H1 (cell line): ENCODE data around the gene PRR33. TPM values are rescaled to one million over a fixed set of nuclear protein-coding genes. Genes with fewer than 3 reads are reported as not detected.

Source experiments
- CTCF ChIA-PET: fragments of 300-600 bp; sonication (Branson Sonifier 250); formaldehyde crosslinking; loops from one replicate; lab custom pipeline; 2021; ENCODE audit not compliant: partially characterized antibody; lab: Charles Lee
- POLR2A ChIA-PET: fragments of 300-600 bp; sonication (Branson Sonifier 250); formaldehyde crosslinking; loops from one replicate; lab custom pipeline; 2021; ENCODE audit warnings: inconsistent platforms; ENCODE audit not compliant: partially characterized antibody; lab: Charles Lee
- DNase-seq, 2 experiments: peaks; one replicate each; pipeline versions ENCODE4 v3.0.0 to v3.0.0-alpha.2; 2010 to 2022; ENCODE audit warnings: low spot score in 2 of 2, low read depth in 1 of 2, mixed read lengths in 1 of 2
- FAIRE-seq: peaks from 2 replicates; lab custom pipeline; 2011; peaks lifted over from hg19 to GRCh38; lab: Jason Lieb, UNC
- H2AFZ ChIP-seq: 2 replicates; pipeline ENCODE4 v1.8.1; 2012; ENCODE audit warnings: low read length, inconsistent platforms
- H2AK5ac ChIP-seq: 2 replicates; pipeline ENCODE4 v1.6.1; 2013; ENCODE audit warnings: low read depth, low read length
- H2BK120ac ChIP-seq: replicated peaks from 2 replicates; pipeline ENCODE3; 2013; ENCODE audit warnings: low read depth, low read length, inconsistent platforms
- H2BK12ac ChIP-seq: 2 replicates; pipeline ENCODE4 v1.6.1; 2013; ENCODE audit warnings: low read depth, low read length
- H2BK15ac ChIP-seq: 2 replicates; pipeline ENCODE4 v1.6.1; 2013; ENCODE audit warnings: low read length
- H2BK20ac ChIP-seq: 2 replicates; pipeline ENCODE4 v1.6.1; 2013; ENCODE audit warnings: low read length
- H2BK5ac ChIP-seq: 2 replicates; pipeline ENCODE4 v1.6.1; 2013; ENCODE audit warnings: low read depth, low read length
- H3K14ac ChIP-seq: 2 replicates; pipeline ENCODE4 v1.6.1; 2013; ENCODE audit warnings: inconsistent platforms; ENCODE audit not compliant: insufficient read length
- H3K18ac ChIP-seq: 2 replicates; pipeline ENCODE4 v1.6.1; 2013; ENCODE audit warnings: low read length; ENCODE audit errors: extremely low read depth
- H3K23ac ChIP-seq: 2 replicates; pipeline ENCODE4 v1.6.1; 2013; ENCODE audit warnings: inconsistent platforms; ENCODE audit not compliant: insufficient read length
- H3K23me2 ChIP-seq: 2 replicates; pipeline ENCODE4 v1.6.1; 2013; ENCODE audit warnings: low read depth, low read length
- H3K27ac ChIP-seq: 2 replicates; pipeline ENCODE4 v1.6.1; 2011; ENCODE audit warnings: low read depth, low read length, inconsistent platforms
- H3K27me3 ChIP-seq, 4 experiments: replicated peaks in 1 of 4; 1 replicate in 1 of 4; 2 replicates in 3 of 4; pipeline versions ENCODE4 v1.6.1 to v1.8.1; 2011 to 2013; ENCODE audit warnings: low read length in 3 of 4, mild to moderate bottlenecking in 3 of 4, inconsistent platforms in 2 of 4, mixed read lengths in 2 of 4, moderate library complexity in 1 of 4; ENCODE audit not compliant: control insufficient read depth in 3 of 4, insufficient read depth in 3 of 4; ENCODE audit errors: extremely low read depth in 1 of 4
- H3K36me3 ChIP-seq, 4 experiments: 2 replicates each; pipeline versions ENCODE4 v1.6.1 to v1.8.1; 2011 to 2013; ENCODE audit warnings: mild to moderate bottlenecking in 4 of 4, low read length in 3 of 4, moderate library complexity in 2 of 4, control low read depth in 1 of 4, inconsistent platforms in 1 of 4; ENCODE audit not compliant: insufficient read depth in 4 of 4, control insufficient read depth in 2 of 4
- H3K4ac ChIP-seq: replicated peaks from 2 replicates; pipeline ENCODE3; 2013; ENCODE audit warnings: low read length, low read depth, mixed read lengths, inconsistent platforms; ENCODE audit not compliant: insufficient read length
- H3K4me1 ChIP-seq, 4 experiments: replicated peaks in 1 of 4; 1 replicate in 1 of 4; 2 replicates in 3 of 4; pipeline versions ENCODE4 v1.6.1 to v1.8.1; 2011 to 2013; ENCODE audit warnings: low read length in 3 of 4, inconsistent platforms in 2 of 4, mixed read lengths in 1 of 4; ENCODE audit not compliant: insufficient read depth in 4 of 4, control insufficient read depth in 3 of 4
- H3K4me2 ChIP-seq, 2 experiments: 2 replicates each; pipeline versions ENCODE4 v1.6.1 to v1.8.1; 2011 to 2013; ENCODE audit warnings: low read depth in 2 of 2, low read length in 2 of 2, control low read depth in 1 of 2, inconsistent platforms in 1 of 2, mild to moderate bottlenecking in 1 of 2; ENCODE audit not compliant: insufficient read depth in 1 of 2
- H3K4me3 ChIP-seq, 4 experiments: fragments of 200-600, 300-600 bp in 1 of 4; sonication (generic), shearing (Covaris generic), sonication (Bioruptor Twin) in 1 of 4; 2 replicates each; pipeline versions ENCODE4 v1.5.1 to v1.8.1; 2011 to 2016; ENCODE audit warnings: low read length in 4 of 4, low read depth in 3 of 4, control low read depth in 2 of 4, inconsistent platforms in 2 of 4, mild to moderate bottlenecking in 2 of 4, mixed read lengths in 1 of 4, moderate library complexity in 1 of 4; ENCODE audit not compliant: insufficient read depth in 2 of 4; ENCODE audit errors: extremely low read depth in 1 of 4
- H3K56ac ChIP-seq: replicated peaks from 2 replicates; pipeline ENCODE3; 2013; ENCODE audit warnings: low read depth, mild to moderate bottlenecking, mixed read lengths, low read length, inconsistent platforms; ENCODE audit not compliant: insufficient read length
- H3K79me1 ChIP-seq: 2 replicates; pipeline ENCODE4 v1.6.1; 2013; ENCODE audit warnings: low read depth, low read length, control low read depth
- H3K79me2 ChIP-seq, 2 experiments: 2 replicates each; pipeline versions ENCODE4 v1.6.1 to v1.8.1; 2012 to 2013; ENCODE audit warnings: low read length in 2 of 2, mild to moderate bottlenecking in 2 of 2, inconsistent platforms in 1 of 2; ENCODE audit not compliant: insufficient read depth in 2 of 2, control insufficient read depth in 1 of 2
- H3K9ac ChIP-seq, 4 experiments: replicated peaks in 1 of 4; 1 replicate in 1 of 4; 2 replicates in 3 of 4; pipeline versions ENCODE4 v1.6.1 to v1.8.1; 2011 to 2013; ENCODE audit warnings: low read depth in 3 of 4, low read length in 3 of 4, control low read depth in 2 of 4, mild to moderate bottlenecking in 2 of 4, moderate library complexity in 2 of 4, inconsistent platforms in 1 of 4; ENCODE audit errors: extremely low read depth in 1 of 4
- H3K9me3 ChIP-seq, 2 experiments: 2 replicates each; pipeline versions ENCODE4 v1.6.1 to v1.8.1; 2012 to 2013; ENCODE audit warnings: mild to moderate bottlenecking in 2 of 2, moderate library complexity in 2 of 2, control low read depth in 1 of 2, inconsistent platforms in 1 of 2, low read depth in 1 of 2, low read length in 1 of 2, mixed read lengths in 1 of 2; ENCODE audit not compliant: insufficient read depth in 2 of 2
- H4K20me1 ChIP-seq, 2 experiments: replicated peaks in 1 of 2; 2 replicates each; pipeline versions ENCODE3 to v1.8.1; 2011 to 2013; ENCODE audit warnings: inconsistent platforms in 2 of 2, low read length in 2 of 2, mild to moderate bottlenecking in 1 of 2; ENCODE audit not compliant: insufficient read depth in 2 of 2, control insufficient read depth in 1 of 2
- H4K5ac ChIP-seq: 2 replicates; pipeline ENCODE4 v1.6.1; 2013; ENCODE audit warnings: low read length, low read depth, mixed read lengths, inconsistent platforms; ENCODE audit not compliant: insufficient read length
- H4K8ac ChIP-seq: 2 replicates; pipeline ENCODE4 v1.8.0; 2013; ENCODE audit warnings: mild to moderate bottlenecking, moderate library complexity, low read length, inconsistent platforms; ENCODE audit not compliant: insufficient read depth; ENCODE audit errors: extremely low read depth
- H4K91ac ChIP-seq: replicated peaks from 2 replicates; pipeline ENCODE3; 2013; ENCODE audit warnings: low read length, mixed read lengths, inconsistent platforms; ENCODE audit not compliant: insufficient read length
- E2F6 ChIP-seq: IDR thresholded peaks from 2 replicates; pipeline ENCODE4 v1.6.1; 2012; ENCODE audit warnings: inconsistent platforms
- TAF7 ChIP-seq: optimal IDR thresholded peaks from 2 replicates; pipeline ENCODE3; 2011; ENCODE audit warnings: low read depth, mild to moderate bottlenecking, inconsistent platforms, low read length, moderate library complexity, borderline replicate concordance
- WGBS, 2 experiments: shearing (Covaris generic) in 1 of 2; methylation state at CpG; one replicate each; pipeline versions ENCODE4 v1.1.6 to v1.1.7; 2013 to 2015; ENCODE audit warnings: low lambda C conversion rate in 2 of 2, mixed read lengths in 2 of 2, inconsistent platforms in 1 of 2, low coverage in 1 of 2, missing lambda C conversion rate in 1 of 2; ENCODE audit not compliant: insufficient replicate concordance in 2 of 2, insufficient coverage in 1 of 2, insufficient read length in 1 of 2; ENCODE audit errors: extremely low coverage in 1 of 2, missing lambda C conversion rate in 1 of 2; 5-methylcytosine and 5-hydroxymethylcytosine counted together
- polyA plus RNA-seq, 7 experiments: library from polyadenylated mRNA; depleted of rRNA in 3 of 7; stranded (reverse) in 5 of 7; unstranded in 2 of 7; fragments of >200 nt in 5 of 7; fragments of 200-250 nt in 2 of 7; gene quantifications; 1 replicate in 5 of 7; 2 replicates in 1 of 7; 4 replicates in 1 of 7; pipeline versions ENCODE4 v1.2.1 to v1.2.3, GENCODE V29; 2011 to 2013; ENCODE audit warnings: missing spikeins in 2 of 7, mixed read lengths in 2 of 7
- total RNA-seq: library from RNA; stranded (reverse); fragmentation: NEBNext Ultra II Directional; extraction: Animal tissue kit (Norgen Biotek cat#: 25700); gene quantifications from 2 replicates; pipeline ENCODE4 v1.2.1, GENCODE V29; 2021

PRR33 gene
- total and polyA plus RNA-seq, 2 of the 8 experiments (the other 6 are each of a cell fraction or from before 2014, with no cell fraction given), result 0.02 TPM; not detected in 1

GRCh38 chr11:1926156-1927025 is 34.7 kb upstream of the PRR33 start:
- Histone ChIP-seq H3K4me1 (peaks cover 0 to 3% (median 0%) of the 10 kb centered on the region in 4 experiments; a peak in 3 of 7 replicates), H3K4me2 (no peak overlapping the region), H3K14ac (no peak overlapping the region), H4K91ac (no peak overlapping the region), H4K5ac (no peak overlapping the region), H4K8ac (peak overlapping the region; percentile 35), H3K18ac (no peak overlapping the region), H2BK20ac (no peak overlapping the region), H3K9me3 (no peaks in the 10 kb centered on the region), H3K79me2 (no peaks in the 10 kb centered on the region), H3K23me2 (no peaks in the 10 kb centered on the region), H3K36me3 (no peaks in the 10 kb centered on the region), H4K20me1 (no peaks in the 10 kb centered on the region), H2AK5ac (no peak overlapping the region), H3K9ac (no peak overlapping the region), H2BK5ac (peak overlapping the region; percentile 39; the same call in 1 of the 2 replicates), H3K27me3 (no peaks in the 10 kb centered on the region), H3K23ac (no peak overlapping the region), H3K4ac (no peak overlapping the region), H3K79me1 (no peaks in the 10 kb centered on the region), H3K27ac (no peak overlapping the region), H2AFZ (no peak overlapping the region), H2BK12ac (0 out of 2 replicates have a peak overlapping the region, but pooled peaks have one; percentile 60), H2BK120ac (no peak overlapping the region), H3K56ac (no peak overlapping the region), H2BK15ac (no peak overlapping the region), H3K4me3 (no peak overlapping the region)
- ChIA-PET CTCF (interaction anchor here (0.8 to 0.9 kb wide), 3 partner anchors 9 to 49 kb away, joined by 3 to 4 read pairs (median 3); no protein-coding TSS in a partner anchor), POLR2A (no interaction called here)
- no peak for DNase-seq
- TF ChIP-seq E2F6 (peak; percentile 41; the same call in 1 of the 2 replicates), TAF7 (no peak)
- no peak for FAIRE-seq
- WGBS, 2 experiments, result 93% methylated on average over 32 of the region's 41 CpGs; no CpG with 5 or more reads in 1 of the 2 experiments
